A549 treated with Mapracorat at 1 μM for 4 hours (cell line): Measurements from ENCODE around the gene FLG. TPM values are rescaled to one million over a fixed set of nuclear protein-coding genes. Genes with fewer than 3 reads are reported as not detected.

Source experiments
- total RNA-seq: library from RNA; stranded (reverse); fragments of 200-300 nt; extraction: Qiagen RNA extraction; gene quantifications from 5 replicates; pipeline ENCODE4 v1.2.3, GENCODE V29; 2022

The FLG gene
- 0.01 TPM in 1 of 5 replicates, not detected in the others for total RNA-seq

DNA sequence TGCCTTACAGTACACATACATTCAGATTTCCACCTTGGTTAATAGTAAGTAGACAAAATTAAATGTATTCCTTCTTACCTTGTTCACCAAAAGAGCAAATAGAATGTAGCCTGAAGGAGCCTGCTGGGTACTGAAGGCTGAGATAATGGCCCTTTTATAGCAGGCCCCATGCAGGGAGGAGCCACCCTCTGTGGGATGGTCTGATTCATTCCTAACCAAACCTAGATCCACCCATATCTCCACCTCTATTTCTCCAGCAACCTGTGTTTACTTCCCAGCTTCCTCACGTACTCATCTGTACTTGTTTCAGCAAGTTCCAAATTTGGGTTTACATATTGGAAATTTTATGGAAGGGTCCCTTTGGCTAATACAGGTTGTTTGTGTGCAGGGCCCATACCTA is at the start of gene FLG:
Gene FLG (minus strand): TSS at position 129 of the 400 bp plus-strand sequence. CDS start 9,783 bp downstream, outside the sequence.

DNA sequence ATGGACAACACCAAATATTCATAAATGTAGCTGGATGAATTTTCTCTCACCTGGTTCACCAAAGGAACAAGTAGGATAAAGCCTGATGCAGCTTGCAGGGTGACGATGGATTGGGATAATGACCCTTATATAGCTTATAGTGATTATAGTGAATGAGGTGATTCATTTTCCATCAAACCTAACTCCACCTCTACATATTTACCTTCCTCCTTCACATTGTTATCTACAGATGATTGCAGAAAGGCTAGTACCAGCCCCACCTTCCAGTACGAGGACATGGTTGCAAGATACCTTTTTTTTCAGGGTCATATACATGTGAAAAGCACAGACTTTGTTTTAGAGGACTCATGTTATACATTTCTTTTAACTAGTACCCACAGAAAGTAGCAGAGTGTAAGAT is 34.9 kb upstream of the FLG start, which contains the start of gene FLG2:
Gene FLG2 (minus strand): TSS at position 101 of the 400 bp plus-strand sequence. CDS start 1,122 bp downstream, outside the sequence.

Other genes with a start within 250 kb of the FLG start
- not detected in 5 replicates for gene TCHHL1, start 236.2 kb downstream of the FLG start, total RNA-seq
- 0.27 to 0.31 TPM (median 0.28 TPM) in 5 replicates for gene TCHH, start 209.8 kb downstream of the FLG start, total RNA-seq
- not detected in 5 replicates for gene RPTN, start 166.0 kb downstream of the FLG start, total RNA-seq
- not detected in 5 replicates for gene HRNR, start 101.0 kb downstream of the FLG start, total RNA-seq
- not detected in 5 replicates for gene FLG2, start 34.8 kb upstream of the FLG start, total RNA-seq
- not detected in 5 replicates for gene CRNN, start 89.0 kb upstream of the FLG start, total RNA-seq
- not detected in 5 replicates for gene LCE5A, start 185.6 kb upstream of the FLG start, total RNA-seq
- gene CRCT1, start 189.2 kb upstream of the FLG start, total RNA-seq: 0.26 to 0.75 TPM (median 0.74 TPM) in 3 of 5 replicates, not detected in the others
- gene LCE3E, start 241.5 kb upstream of the FLG start, total RNA-seq: 0.30 to 0.54 TPM in 2 of 5 replicates, not detected in the others